Esophagus muscularis mucosa (tissue), 4 donors: ENCODE data around the gene SLIT1. TPM values are rescaled to one million over a fixed set of nuclear protein-coding genes. Genes with fewer than 3 reads are reported as not detected.

Source experiments
- DNase-seq: peaks from one replicate; pipeline ENCODE4 v3.0.0-alpha.2; 2017; ENCODE audit errors: extremely low spot score
- H3K27ac ChIP-seq, 4 donors: fragments of 200-600 bp; sonication (generic); replicated peaks in 1 of 4; 1 replicate in 3 of 4; 2 replicates in 1 of 4; pipeline ENCODE4 v1.5.1; 2016 to 2019; ENCODE audit warnings: mild to moderate bottlenecking in 1 of 4
- H3K27me3 ChIP-seq, 4 donors: fragments of 200-600 bp; sonication (generic); one replicate each; pipeline versions ENCODE4 v1.5.1 to v1.6.0; 2016 to 2019
- H3K36me3 ChIP-seq, 4 donors: fragments of 200-600 bp; sonication (generic); one replicate each; pipeline ENCODE4 v1.5.1; 2016 to 2019
- H3K4me1 ChIP-seq, 4 donors: fragments of 200-600 bp; sonication (generic); one replicate each; pipeline ENCODE4 v1.5.1; 2016 to 2019
- H3K4me3 ChIP-seq, 4 donors: fragments of 200-600 bp; sonication (generic); 1 replicate in 2 of 4; 2 replicates in 2 of 4; pipeline ENCODE4 v1.5.1; 2016 to 2019; ENCODE audit warnings: mild to moderate bottlenecking in 4 of 4, moderate library complexity in 1 of 4
- H3K9me3 ChIP-seq, 4 donors: fragments of 200-600 bp; sonication (generic); 1 replicate in 3 of 4; 2 replicates in 1 of 4; pipeline ENCODE4 v1.5.1; 2016 to 2019
- CTCF ChIP-seq, 3 experiments: fragments of 200-600 bp in 2 of 3; fragments of 450-650 bp in 1 of 3; sonication (generic) in 2 of 3; IDR thresholded peaks; one replicate each; pipeline ENCODE4 v1.5.1; 2017 to 2019; ENCODE audit warnings: antibody characterized with exemption in 3 of 3, mild to moderate bottlenecking in 2 of 3, moderate library complexity in 1 of 3
- EP300 ChIP-seq: sonication (generic); formaldehyde crosslinking; IDR thresholded peaks from one replicate; pipeline ENCODE4 v1.6.1; 2017; ENCODE audit warnings: antibody characterized with exemption
- POLR2A ChIP-seq: fragments of 450-650 bp; IDR thresholded peaks from one replicate; pipeline ENCODE4 v1.6.1; 2017; ENCODE audit warnings: antibody characterized with exemption, moderate library complexity, mild to moderate bottlenecking, low read depth
- POLR2AphosphoS5 ChIP-seq, 2 donors: sonication (generic); formaldehyde crosslinking; IDR thresholded peaks; one replicate each; pipeline ENCODE4 v1.6.1; 2017; ENCODE audit warnings: antibody characterized with exemption in 2 of 2
- WGBS: methylation state at CpG from one replicate; pipeline ENCODE4 v1.1.5; 2018; 5-methylcytosine and 5-hydroxymethylcytosine counted together
- intact Hi-C: fragments of 100-400 bp; cut with DNase I; formaldehyde crosslinking; loops from one replicate; pipeline ENCODE4 v1.15.1; 2023
- total RNA-seq, 4 donors: library from RNA; depleted of rRNA; stranded (reverse); fragments of >200 nt; gene quantifications; one replicate each; pipeline versions ENCODE4 v1.1.0 to v1.2.1, GENCODE V29; 2016

The SLIT1 gene
- total RNA-seq, 4 donors from 2014 or later = 0.13 to 0.42 (median 0.31) TPM

GRCh38 chr10:97207756-97208346 lies 22.1 kb upstream of the SLIT1 start:
- WGBS = 56% methylated on average over 4 of the region's 7 CpGs
- no peak for TF ChIP-seq POLR2A
- no peak for TF ChIP-seq POLR2AphosphoS5 (IDR thresholded peaks at IDR 0.05)
- TF ChIP-seq EP300 = no peak
- no peak for TF ChIP-seq CTCF (IDR thresholded peaks at IDR 0.05)
- no peak for DNase-seq
- H3K4me3 ChIP-seq = no peak overlapping the region
- H3K4me1 ChIP-seq = no peaks in the 10 kb centered on the region
- intact Hi-C loops = no loop called here
- no peak overlapping the region for H3K27ac ChIP-seq
- H3K27me3 ChIP-seq = peaks cover 0 to 25% (median 0%) of the 10 kb centered on the region in 4 donors
- H3K9me3 ChIP-seq = no peaks in the 10 kb centered on the region
- no peaks in the 10 kb centered on the region for H3K36me3 ChIP-seq

GRCh38 chr10:97207131-97207530 lies 21.4 kb upstream of the SLIT1 start:
- intact Hi-C loops = no loop called here

GRCh38 chr10:97204826-97205679 lies 19.3 kb upstream of the SLIT1 start:
- DNase-seq = no peak
- Histone ChIP-seq H3K4me3 (no peak overlapping the region), H3K9me3 (no peaks in the 10 kb centered on the region), H3K27me3 (peaks cover 0 to 37% (median 0%) of the 10 kb centered on the region in 4 donors), H3K36me3 (no peaks in the 10 kb centered on the region), H3K4me1 (no peaks in the 10 kb centered on the region), H3K27ac (no peak overlapping the region)
- WGBS = 87% methylated on average over 10 of the region's 14 CpGs
- intact Hi-C loops = no loop called here
- no peak for TF ChIP-seq CTCF (IDR thresholded peaks at IDR 0.05)
- TF ChIP-seq POLR2AphosphoS5 (IDR thresholded peaks at IDR 0.05) = no peak
- no peak for TF ChIP-seq POLR2A
- no peak for TF ChIP-seq EP300

More at GRCh38 chr10:97207131-97207530, 21.4 kb upstream of the SLIT1 start:
- no peak overlapping the region for H3K27ac ChIP-seq
- peaks cover 0 to 25% (median 0%) of the 10 kb centered on the region in 4 donors for H3K27me3 ChIP-seq
- no peak overlapping the region for H3K4me3 ChIP-seq
- H3K36me3 ChIP-seq = no peaks in the 10 kb centered on the region
- H3K9me3 ChIP-seq = no peaks in the 10 kb centered on the region
- TF ChIP-seq EP300 (no peak), POLR2AphosphoS5 (IDR thresholded peaks at IDR 0.05) (no peak)
- WGBS = 90% methylated on average over 2 of the region's 6 CpGs
- H3K4me1 ChIP-seq = no peaks in the 10 kb centered on the region
- DNase-seq = no peak

- Histone ChIP-seq H3K4me3 (no peak overlapping the region), H3K27me3 (peaks cover 0 to 41% (median 0%) of the 10 kb centered on the region in 4 donors), H3K4me1 (no peaks in the 10 kb centered on the region), H3K36me3 (no peaks in the 10 kb centered on the region), H3K9me3 (no peaks in the 10 kb centered on the region), H3K27ac (no peak overlapping the region)
- no peak for TF ChIP-seq EP300
- 89% methylated on average over 6 of the region's 7 CpGs for WGBS
- no peak for DNase-seq
- intact Hi-C loops = no loop called here
These were observed 17.5 kb upstream of the SLIT1 start for GRCh38 chr10:97203220-97203619.

- Histone ChIP-seq H3K4me3 (no peak overlapping the region), H3K27me3 (peaks cover 0 to 48% (median 0%) of the 10 kb centered on the region in 4 donors), H3K27ac (no peak overlapping the region), H3K4me1 (peaks cover 0 to 11% (median 9%) of the 10 kb centered on the region in 4 donors), H3K9me3 (no peaks in the 10 kb centered on the region), H3K36me3 (no peaks in the 10 kb centered on the region)
- intact Hi-C loops = no loop called here
- TF ChIP-seq POLR2A (no peak), EP300 (no peak), CTCF (IDR thresholded peaks at IDR 0.05) (no peak), POLR2AphosphoS5 (IDR thresholded peaks at IDR 0.05) (no peak)
- 70% methylated on average over 6 of the region's 6 CpGs for WGBS
- DNase-seq = no peak
These were observed 14.9 kb upstream of the SLIT1 start for GRCh38 chr10:97200616-97201015.
